Measurements from ENCODE around the gene GNAQ.

The GNAQ gene

DNA sequence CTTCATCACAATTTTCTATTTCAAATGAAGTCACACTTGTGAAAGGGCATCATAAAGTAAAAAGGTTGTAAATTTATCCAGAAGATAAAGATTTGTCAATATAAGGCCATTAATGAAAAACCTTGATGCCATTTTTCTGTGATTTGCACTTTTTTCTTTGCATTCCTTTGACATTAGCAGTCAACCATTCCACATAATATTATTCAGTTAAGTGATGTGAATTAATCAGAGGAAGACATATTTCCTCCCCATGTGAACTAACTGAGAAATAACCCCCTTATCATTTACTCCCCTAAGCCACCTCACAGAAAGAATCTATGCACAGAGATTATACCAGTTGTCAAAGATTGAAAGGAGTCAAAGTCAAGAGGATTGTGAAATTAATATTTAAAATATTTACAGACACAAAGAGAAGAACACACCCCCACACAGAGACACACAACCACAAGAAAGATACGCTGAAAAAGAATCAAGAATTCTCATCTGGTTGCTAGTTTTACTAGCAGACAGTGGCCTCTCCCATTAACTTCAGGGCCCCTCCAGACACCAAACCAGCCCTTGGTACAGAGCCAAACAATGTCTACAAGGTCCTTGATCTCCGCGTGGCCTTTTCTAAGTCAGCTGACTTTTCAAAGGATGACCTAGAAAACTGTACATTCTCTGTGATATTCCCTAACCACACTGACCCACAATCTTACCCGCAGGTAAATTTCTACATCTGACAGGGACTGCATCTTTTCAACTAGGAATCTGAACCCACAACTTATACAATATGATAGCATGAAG is 29.5 kb downstream of the GNAQ start:
- DNase-seq = no peak

DNA sequence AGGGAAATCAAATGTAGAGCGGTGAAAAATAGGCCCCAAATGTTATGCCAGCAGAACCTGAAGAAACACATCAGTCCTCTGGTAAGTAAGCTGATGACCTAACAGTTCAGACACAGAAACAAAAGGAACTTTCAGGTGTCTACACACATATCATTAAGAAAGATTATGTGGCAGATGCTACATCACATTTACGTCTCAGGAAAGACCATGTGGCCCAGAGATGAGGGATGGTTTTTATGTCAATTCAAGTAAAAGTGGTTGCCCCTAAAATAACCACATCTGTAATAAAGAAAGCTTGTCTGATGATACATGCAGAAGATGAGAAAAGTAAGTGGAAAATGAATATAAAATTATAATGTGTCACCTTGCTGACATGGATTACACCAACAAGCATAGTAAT is 31.4 kb downstream of the GNAQ start:
- DNase-seq = no peak

DNA sequence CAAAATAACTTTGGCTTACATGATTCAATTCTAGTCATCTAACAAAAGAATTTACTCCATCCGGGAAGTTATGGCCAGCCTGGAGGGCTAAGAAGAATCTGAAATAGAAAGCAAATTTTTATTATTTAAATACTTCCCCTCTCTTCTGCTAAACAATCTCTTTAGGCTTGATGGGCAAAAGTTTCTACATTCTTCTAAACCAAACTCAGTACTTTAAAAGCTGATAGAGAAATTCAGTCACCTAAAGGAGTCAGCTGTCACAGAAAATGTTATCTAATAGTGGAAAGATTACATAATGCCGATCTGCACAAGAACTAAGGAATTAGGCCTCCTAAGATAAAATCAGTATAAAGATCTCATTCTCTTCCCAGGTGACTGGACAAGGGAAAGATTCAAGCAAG is 32.4 kb downstream of the GNAQ start:
- no peak for DNase-seq

DNA sequence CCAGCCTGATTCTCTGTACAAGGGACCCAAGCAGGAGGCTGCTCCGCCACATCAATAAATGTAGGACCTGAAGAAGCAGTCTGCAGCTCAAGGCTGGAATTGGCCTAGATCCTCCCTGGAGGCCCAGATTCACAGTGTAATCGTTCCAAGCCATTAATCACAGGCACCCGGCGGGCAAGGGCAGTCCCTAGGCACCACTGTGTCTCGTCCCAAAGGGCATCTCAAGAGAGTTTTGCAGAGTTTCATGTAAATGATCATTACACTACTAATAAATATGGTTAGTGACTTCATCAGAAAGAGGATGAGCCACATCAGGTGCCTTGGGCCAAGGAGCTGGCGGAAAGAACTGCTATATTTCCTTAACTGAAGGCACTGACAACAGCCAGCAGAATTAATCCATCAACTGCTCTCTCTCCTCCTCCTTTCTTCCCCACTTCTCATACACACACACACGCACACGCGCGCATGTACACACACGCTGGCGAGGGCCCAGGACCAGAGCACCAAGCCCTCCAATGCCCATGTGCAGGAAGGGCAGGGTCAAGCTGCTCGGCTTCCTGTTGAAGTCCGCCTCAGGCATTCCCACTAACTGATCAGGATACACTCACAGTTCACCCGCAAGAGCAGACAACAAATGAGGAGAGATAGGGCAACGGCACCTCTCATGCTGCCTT is 33.9 kb downstream of the GNAQ start:
- DNase-seq = no peak

DNA sequence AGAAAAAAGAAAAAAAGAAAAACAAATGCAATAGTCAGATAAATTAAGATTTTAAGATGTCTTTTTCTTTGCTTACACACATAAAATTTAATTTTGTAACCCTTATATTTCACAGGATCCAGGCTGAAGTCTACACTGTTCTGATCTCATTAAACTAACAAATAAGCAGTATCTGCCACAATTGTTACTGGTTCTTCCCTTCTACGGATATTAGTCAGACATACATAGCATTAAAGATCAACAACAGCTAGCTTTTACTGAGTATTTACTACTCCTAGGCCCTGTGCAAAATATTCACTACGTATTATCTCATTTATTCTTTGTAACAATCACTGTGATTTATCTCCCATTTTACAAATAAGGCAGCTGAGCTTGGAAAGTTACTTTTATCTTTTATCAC is 34.9 kb downstream of the GNAQ start:
- no peak for DNase-seq

DNA sequence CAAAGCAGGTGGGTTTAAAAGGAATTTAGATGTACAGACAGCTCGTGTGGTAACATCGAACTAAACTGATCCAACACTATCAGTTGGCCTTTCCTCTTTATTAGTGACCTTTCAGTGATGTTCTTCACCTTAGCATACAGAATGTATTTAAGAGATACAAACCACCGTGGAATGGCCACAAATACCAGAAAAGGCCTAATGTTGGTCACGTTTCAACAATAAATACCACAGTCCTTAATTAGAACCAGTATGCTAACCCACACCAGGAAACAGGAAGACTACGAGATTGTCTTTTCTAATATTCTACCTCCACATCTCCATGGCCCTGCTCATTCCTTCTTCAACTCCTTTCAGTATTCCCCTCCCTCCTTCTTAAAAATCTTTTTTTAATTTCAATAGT is 40.4 kb downstream of the GNAQ start:
- DNase-seq = no peak

DNA sequence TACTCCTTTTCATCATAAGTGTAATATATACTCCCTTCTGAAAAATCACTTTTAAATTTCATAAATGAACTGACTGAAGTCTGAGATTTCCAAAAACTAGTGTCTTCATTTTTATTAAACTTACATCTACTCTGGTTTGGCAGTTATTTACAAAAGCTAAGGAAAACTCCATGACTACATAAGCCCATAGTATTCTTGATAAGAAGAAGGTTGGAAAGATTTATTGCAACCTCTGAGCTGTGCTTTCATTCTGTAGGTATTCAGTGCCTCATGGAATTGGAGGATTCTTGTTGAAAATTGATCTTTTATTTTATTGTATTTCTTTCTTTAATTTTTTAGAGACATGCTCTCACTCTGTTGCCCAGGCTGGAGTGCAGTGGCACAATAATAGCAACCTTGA is 41.7 kb downstream of the GNAQ start:
- no peak for DNase-seq

DNA sequence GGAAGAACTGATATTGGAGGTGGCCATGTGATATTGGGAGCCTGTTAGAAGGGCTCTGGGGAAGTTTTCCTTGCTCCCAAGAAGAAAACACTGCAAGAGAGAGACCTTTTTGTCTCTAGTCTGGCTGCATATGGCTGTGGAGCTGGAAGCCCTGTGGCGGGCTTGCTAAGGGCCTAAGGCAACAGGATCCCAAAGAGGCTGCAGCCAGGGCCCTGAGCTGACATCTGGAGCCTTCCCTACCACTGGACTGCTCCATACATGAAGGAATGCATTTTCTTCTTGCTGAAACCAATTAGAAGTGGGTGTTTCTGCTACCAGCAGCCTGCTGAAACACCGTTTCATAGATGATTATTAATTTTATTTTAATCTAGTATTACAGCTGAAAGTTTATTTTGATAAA is 42.2 kb downstream of the GNAQ start:
- DNase-seq = no peak

DNA sequence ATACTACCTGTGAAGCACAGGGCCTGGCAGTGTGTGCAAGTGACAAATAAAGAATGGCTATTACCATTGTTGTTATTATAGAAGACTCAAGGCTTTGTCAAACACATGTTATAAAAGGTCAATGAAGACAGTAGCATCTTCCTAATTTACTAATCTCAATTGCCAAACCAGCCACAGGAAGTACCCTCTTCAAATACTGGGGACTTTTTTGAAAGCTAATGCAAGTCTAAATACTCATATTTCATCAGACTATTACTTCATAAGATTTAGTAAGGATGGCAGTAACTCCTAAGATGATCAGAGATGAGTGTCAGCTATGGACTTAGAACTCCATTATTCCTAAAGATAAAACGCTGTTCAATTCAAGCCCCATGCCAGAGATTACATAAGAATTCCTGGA is 43.0 kb downstream of the GNAQ start:
- no peak for DNase-seq

DNA sequence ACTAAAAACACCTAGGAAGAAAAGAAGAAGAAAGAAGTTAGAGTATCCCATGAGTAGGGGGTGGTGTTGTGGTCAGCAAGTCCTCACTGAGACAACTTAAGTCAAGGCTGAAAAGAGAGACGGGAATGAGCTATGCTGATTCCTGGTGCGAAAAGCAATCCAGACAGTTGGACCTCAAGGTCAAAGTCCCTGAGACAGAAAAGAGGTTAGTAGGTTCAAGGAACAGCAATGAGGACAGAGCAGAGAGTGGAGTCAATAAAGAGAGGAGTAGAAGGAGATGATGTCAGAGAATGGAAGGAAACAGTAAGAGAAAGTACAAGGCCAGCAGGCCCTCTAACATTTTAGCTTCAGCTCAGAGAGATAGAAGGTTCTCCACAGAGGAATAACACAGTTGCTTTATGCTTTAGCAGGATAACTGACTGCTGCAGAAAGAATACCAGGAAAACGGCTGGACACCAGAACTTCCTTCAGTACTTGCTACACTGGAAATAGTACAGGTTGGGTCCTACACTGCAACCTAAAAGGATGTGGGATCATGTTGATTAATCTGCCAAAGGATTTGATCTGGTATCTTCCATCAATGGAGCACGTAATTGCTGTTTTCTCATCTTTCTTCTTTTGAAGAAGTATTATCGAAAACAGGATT is 43.6 kb downstream of the GNAQ start:
- DNase-seq = no peak

DNA sequence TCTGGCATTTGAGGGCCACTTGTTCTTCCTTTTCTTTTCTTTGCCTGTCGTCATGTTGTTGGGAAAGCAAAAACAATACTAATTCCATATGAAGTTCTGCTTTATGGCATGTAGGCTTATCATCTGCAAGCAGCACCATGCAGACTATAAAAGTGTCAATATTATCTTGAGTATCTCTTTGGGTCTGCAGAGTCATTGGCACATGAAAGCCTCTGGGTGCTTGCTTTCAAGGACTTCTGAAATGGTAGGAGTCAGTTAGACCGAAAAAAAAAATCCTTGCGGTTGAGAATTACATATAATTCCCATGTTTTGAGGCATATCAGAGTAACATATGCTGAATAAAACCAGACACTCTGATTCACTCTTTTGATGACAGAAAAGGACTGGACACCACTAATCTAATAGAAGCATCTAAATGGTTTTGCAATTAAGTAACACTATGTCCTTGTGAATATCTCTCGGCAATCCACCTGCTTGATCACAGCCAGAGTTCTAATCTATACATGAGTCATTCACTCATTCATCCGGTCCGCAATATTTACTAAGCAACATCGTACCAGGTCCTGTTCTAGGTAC is 44.4 kb downstream of the GNAQ start:
- no peak for DNase-seq

DNA sequence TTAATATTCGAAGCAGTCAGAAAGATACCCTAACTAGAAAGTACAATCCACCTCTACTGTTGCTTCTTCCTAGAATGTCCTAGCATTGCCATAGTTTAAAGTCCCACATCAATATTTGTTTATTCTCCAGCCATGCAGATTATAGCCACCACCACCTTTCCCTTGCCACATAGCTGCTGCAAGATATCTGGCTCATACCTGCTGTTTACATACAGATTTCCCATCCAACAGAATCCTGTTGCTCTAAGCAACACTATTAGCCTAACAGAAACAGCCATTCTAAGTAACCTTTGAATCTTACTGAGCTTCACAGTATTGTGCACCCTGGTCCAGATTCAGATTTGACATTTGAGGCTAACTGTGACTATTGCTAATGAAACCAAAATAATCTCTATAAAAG is 45.6 kb downstream of the GNAQ start:
- DNase-seq = no peak

DNA sequence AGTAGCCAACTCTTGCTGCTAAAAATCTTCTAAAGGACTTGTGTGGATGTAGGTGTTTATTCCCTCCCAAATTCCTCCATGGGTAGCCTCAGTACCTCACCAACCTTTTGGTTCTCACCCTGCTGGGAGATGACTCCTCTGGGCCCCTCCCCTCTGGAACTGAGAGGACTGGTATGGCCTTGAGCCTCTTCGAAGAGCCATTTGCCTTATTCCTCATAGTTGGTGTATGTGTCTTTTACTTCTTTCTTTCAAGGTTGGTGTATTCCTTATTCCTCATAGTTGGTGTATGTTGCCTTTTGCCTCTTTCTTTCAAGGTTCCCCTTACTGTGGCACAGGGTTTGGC is 48.3 kb downstream of the GNAQ start:
- DNase-seq = no peak

DNA sequence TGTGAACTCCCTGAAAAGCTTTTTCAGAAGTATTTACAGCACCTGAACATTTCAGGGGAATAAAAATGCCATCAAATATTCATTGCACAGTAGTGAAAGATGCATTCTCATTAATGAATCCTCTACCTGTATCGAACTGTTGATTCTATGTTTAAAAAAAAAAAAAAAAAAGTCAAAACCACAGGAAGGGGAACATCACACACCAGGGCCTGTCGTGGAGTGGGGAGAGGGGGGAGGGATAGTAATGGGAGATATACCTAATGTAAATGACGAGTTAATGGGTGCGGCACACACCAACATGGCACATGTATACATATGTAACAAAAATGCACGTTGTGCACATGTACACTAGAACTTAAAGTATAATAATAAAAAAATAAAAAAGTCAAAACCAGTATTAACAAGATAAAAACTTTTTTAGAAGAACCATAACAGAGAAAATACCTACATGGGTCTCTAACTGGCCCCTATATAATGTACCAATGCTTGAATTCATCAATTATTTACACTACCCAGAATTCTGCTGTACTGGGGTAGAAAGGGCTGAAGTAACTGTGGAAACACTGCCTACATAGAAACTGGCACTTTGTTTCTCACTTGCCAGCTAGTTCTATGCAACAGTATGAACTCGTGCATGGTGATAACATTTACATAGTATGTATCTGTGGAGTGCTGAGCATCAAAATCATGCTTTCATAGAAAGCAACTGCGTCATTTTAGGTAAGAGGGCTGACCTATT is 48.9 kb downstream of the GNAQ start:
- peak; percentile 13 for DNase-seq

DNA sequence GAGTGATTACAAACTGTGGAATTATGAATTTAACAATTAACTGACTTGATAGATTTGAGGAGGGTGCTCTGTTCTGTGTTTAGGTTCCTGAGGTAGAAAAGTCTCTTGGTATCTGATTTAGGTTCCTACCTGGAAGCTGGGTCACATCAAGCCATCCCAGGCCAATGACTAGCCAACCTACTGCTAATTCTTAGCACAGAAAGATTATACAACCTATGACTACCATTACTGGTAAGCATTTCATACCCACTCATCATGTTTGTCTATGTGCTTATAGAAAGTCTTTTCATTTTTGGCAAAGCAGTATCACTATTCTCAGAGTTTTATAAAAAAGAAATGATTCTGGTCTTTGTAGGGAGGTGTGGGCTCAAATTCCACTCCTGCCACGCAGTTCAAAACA is 49.7 kb downstream of the GNAQ start:
- DNase-seq = no peak

DNA sequence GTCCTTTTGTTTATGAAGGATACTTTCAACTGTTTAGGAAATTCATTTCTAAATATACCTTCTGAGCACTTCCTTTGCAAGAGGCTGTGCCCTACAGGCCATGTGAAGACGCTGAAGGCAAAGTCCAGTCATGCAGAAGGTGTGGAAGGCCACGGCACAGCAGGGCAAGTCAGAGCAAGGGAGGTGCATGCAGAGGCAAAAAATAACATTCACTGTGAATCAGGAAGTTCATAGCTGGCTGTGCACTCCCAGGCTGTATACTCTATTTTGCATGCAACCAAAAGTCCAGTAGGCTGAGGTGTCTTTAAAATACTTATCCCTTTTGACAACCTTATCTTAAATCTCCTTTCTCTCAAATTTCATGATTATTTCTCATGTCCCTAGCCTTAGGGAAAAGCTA is 50.3 kb downstream of the GNAQ start:
- DNase-seq = no peak

DNA sequence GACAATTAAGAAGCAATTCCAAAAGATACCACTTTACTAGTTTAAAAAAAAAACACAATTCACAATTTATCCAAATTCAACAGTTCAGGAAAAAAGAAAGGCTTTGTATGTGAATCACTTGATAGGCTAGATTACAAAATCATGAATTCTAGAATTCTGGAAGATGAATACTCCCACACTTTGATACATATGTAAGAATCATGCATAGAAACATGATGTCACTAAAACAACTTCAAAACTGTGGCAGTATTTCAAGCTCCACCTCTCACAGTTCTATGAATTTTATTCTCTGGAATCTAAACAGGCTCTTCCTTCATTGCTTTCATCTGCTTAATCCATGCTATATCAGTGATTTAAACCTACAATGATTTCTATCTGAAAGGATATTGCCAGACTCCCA is 51.0 kb downstream of the GNAQ start:
- no peak for DNase-seq

DNA sequence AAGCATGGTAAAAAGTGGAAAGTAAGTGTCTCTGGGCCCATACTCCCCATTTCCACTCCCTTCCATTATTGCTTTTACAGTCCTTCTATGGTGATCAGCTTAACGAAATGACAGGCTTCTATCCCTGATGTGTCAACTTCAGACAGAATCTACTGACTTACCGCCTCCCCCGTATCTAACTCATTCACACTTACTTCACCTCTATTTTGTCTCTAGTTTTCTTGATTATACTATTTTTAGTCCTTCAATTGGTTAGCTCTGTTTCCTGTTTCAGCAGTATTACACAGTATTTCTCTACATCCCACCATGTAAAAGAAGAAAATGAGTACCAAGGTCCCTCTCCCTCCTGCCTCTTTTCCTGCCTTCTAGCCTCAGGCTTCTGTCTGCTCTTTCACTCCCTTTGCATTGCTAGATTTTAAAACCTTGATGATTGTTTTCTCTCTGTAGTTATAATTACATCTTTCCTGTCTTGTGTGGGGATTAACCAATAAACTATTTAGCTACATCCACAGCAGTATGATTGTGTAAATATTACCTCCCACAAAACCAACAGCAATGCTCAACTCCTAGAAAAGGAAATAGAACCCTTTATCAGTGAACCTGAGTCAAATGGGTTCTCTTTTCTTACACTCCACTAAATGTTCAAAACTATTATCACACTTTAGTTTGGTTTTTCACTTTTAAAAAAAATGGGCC is 53.4 kb downstream of the GNAQ start:
- DNase-seq = no peak

DNA sequence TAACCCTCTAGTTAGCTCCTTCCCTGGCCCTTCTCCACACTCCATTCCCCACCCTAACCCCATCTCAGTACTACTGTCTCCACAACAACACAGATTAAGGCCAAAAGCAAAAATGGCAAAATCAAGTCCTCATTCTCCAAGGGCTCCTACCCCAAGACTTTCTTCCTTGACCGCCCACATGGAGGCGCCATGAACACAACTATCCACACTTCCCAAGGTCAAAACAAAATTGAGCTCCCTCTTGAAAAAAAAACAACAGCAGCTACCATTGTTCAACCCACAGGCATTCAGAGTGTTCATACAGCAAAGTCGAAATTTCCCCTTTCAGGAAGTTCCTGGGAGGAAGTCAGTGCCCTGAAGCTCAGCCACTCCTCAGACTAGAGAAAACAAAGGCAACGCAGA is 54.4 kb downstream of the GNAQ start:
- DNase-seq = peak; percentile 67

DNA sequence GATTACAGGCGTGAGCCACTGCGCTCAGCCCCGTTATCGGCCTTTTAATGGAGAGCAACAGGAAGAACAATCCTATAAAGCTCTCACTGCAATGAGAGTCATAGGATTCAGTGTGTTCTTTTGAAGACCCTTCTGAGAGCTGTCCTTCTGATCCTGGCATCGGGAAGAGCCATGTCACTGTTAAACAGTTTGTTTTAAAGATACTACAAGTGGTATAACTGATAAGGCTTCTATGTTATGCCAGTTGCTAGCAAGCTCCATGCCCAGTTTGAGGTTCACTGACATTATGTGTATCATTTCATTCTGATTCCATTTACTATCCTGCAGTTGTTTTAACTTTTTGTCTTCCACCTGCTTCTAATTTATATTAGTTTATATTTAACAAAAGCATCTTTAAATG is 55.8 kb downstream of the GNAQ start:
- DNase-seq = no peak

DNA sequence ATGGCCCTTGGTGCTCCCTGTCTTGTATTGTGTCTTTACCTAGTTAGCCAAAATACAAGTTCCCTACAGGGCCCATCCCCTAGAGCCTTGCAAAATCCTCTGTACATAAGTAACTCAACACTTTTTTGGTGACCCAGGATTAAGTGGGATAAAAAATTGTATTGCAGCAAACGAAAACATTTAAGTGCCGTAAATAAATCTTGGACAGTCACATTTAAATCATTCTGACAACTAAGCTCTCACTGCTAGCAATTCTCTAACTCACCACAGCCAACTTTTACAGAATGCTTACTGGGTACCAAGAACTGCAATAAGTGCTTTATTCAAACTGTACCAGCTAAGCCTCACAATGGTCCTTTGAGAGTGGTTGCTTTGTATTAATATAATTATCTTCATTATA is 56.6 kb downstream of the GNAQ start:
- DNase-seq = no peak

DNA sequence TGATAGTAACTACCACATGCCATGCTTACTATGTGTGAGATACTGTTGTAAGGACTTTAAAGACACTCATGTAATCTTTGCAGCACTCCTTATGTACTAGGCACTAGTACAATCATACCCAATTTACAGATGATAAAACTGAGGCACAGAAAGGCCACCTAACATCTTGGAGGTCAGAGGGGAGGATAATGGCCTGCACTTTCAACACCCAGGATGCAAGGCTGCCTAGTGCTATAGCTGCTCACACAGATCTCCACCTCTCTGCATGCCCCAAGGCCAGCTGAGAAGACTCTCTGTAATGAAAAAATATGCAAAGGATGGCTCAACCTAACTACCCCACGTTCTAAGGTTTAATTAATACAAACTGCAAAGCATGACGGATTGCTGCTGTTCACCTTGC is 57.2 kb downstream of the GNAQ start:
- no peak for DNase-seq

DNA sequence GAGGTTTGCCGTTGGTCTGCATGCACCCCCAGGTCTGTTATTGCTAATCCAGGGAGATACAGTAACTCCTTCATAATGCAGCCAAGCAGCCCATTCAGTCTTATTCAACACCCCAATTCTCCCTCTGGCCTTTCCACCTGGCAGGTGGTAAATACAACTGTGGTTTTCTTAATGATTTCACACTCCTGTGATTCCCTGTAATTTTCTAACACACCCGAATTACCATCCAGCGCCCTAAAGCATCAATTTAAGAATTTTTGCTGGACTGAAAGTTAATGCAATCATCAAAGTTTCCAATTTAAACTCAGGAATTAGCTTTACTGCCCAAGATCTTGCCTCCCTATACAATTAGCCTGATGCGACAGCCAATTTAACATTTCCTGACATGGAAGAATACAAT is 62.5 kb downstream of the GNAQ start:
- DNase-seq = no peak

All from CD4-positive, alpha-beta T cell treated with Interleukin-17A for 1 hour (primary cell).